K562 (cell line): ENCODE measurements around the gene EYA4. TPM values are rescaled to one million over a fixed set of nuclear protein-coding genes. Genes with fewer than 3 reads are reported as not detected.
A peak's percentile ranks its signal among the peaks of the same experiment; 100 is the strongest.

Experiments used
- ATAC-seq: fragments of 200-7000 bp; cut with Tn5 transposase; 3 replicates; pipeline ENCODE4 v1.9.1; 2020; ENCODE audit warnings: moderate library complexity
- Bru-seq: library from RNA; stranded (reverse); fragments of 400-500 nt; gene quantifications from one replicate; lab custom pipeline; 2021; lab: Mats Ljungman, UMichigan
- BruChase-seq, 2 experiments: library from RNA; stranded (reverse); fragments of 400-500 nt; gene quantifications; one replicate each; lab custom pipeline; 2021; lab: Mats Ljungman, UMichigan
- BruUV-seq: library from RNA; stranded (reverse); fragments of 400-500 nt; replicated peaks from 2 replicates; lab custom pipeline; 2021; lab: Mats Ljungman, UMichigan
- CTCF ChIA-PET: fragments of 300-600 bp; formaldehyde crosslinking; extraction: SDS; loops from one replicate; lab custom pipeline; 2021; ENCODE audit warnings: low intra/inter-chr PET ratio; lab: Yijun Ruan, JAX
- POLR2A ChIA-PET: fragments of 300-600, 350-650 bp; sonication (Branson Sonifier 250); formaldehyde crosslinking; extraction: SDS; loops from one replicate; lab custom pipeline; 2021; ENCODE audit warnings: antibody characterized with exemption, inconsistent platforms; lab: Yijun Ruan, JAX
- DNase-seq, 4 experiments: peaks; one replicate each; pipeline versions ENCODE4 v3.0.0 to v3.0.0-alpha.2; 2011 to 2018; ENCODE audit warnings: low spot score in 3 of 4, mixed read lengths in 3 of 4; ENCODE audit errors: extremely low read depth in 1 of 4
- FAIRE-seq: peaks from 2 replicates; lab custom pipeline; 2011; peaks lifted over from hg19 to GRCh38; lab: Jason Lieb, UNC
- H2AFZ ChIP-seq: 2 replicates; pipeline ENCODE4 v1.6.0; 2011; ENCODE audit warnings: low read depth, low read length, control low read depth, inconsistent platforms
- H3K27ac ChIP-seq: fragments of 200-600 bp; 3 replicates; pipeline ENCODE4 v1.8.0; 2011; ENCODE audit warnings: low read depth, mild to moderate bottlenecking, control low read depth, inconsistent platforms, low read length, moderate library complexity, mixed read lengths; ENCODE audit errors: extremely low read depth
- H3K27me3 ChIP-seq, 2 experiments: fragments of 300-600 bp in 1 of 2; 2 replicates in 1 of 2; 3 replicates in 1 of 2; pipeline versions ENCODE4 v1.6.0 to v1.8.0; 2011; ENCODE audit warnings: inconsistent platforms in 2 of 2, low read length in 2 of 2, mild to moderate bottlenecking in 1 of 2, mixed read lengths in 1 of 2, moderate library complexity in 1 of 2; ENCODE audit not compliant: control insufficient read depth in 2 of 2, insufficient read depth in 2 of 2
- H3K36me3 ChIP-seq: fragments of 300-600 bp; 3 replicates; pipeline ENCODE4 v1.8.0; 2011; ENCODE audit warnings: mild to moderate bottlenecking, low read length, inconsistent platforms; ENCODE audit not compliant: control insufficient read depth, insufficient read depth
- H3K4me1 ChIP-seq, 2 experiments: fragments of 200-600 bp in 1 of 2; replicated peaks in 1 of 2; 2 replicates in 1 of 2; 3 replicates in 1 of 2; pipeline versions ENCODE4 v1.5.1 to v1.8.0; 2011; ENCODE audit warnings: inconsistent platforms in 2 of 2, low read length in 2 of 2, mild to moderate bottlenecking in 1 of 2, mixed read lengths in 1 of 2, moderate library complexity in 1 of 2; ENCODE audit not compliant: control insufficient read depth in 2 of 2, insufficient read depth in 2 of 2
- H3K4me2 ChIP-seq: 2 replicates; pipeline ENCODE4 v1.6.1; 2011; ENCODE audit warnings: low read length, control low read depth, inconsistent platforms, mixed read lengths; ENCODE audit not compliant: insufficient read depth
- H3K4me3 ChIP-seq: fragments of 200-600 bp; sonication (generic), shearing (Covaris generic); 2 replicates; pipeline ENCODE4 v1.5.1; 2016; ENCODE audit warnings: control low read depth, inconsistent platforms
- H3K79me2 ChIP-seq: fragments of 200-600 bp; 3 replicates; pipeline ENCODE4 v1.8.0; 2011; ENCODE audit warnings: low read length, inconsistent platforms; ENCODE audit not compliant: control insufficient read depth, insufficient read depth
- H3K9ac ChIP-seq, 2 experiments: 2 replicates each; pipeline versions ENCODE4 v1.6.0 to v1.6.1; 2011; ENCODE audit warnings: low read depth in 2 of 2, low read length in 2 of 2, control low read depth in 1 of 2, inconsistent platforms in 1 of 2, mild to moderate bottlenecking in 1 of 2, mixed read lengths in 1 of 2; ENCODE audit not compliant: insufficient read depth in 1 of 2
- H3K9me1 ChIP-seq: one replicate; pipeline ENCODE4 v1.6.0; 2011; ENCODE audit warnings: inconsistent platforms, mild to moderate bottlenecking, low read length, moderate library complexity; ENCODE audit not compliant: control insufficient read depth, insufficient read depth
- H3K9me3 ChIP-seq: replicated peaks from 2 replicates; pipeline ENCODE4 v1.5.1; 2011; ENCODE audit warnings: low read depth, low read length, inconsistent platforms; ENCODE audit not compliant: control insufficient read depth, insufficient read depth
- H4K20me1 ChIP-seq: replicated peaks from 2 replicates; pipeline ENCODE4 v1.6.1; 2011; ENCODE audit warnings: low read length, inconsistent platforms, mixed read lengths; ENCODE audit not compliant: control insufficient read depth, insufficient read depth
- ARID1B ChIP-seq: fragments of 450-650 bp; IDR thresholded peaks from 2 replicates; pipeline ENCODE4 v1.6.1; 2016; ENCODE audit warnings: antibody characterized with exemption, mild to moderate bottlenecking, inconsistent platforms
- DMBX1 ChIP-seq: fragments of 250-450 bp; sonication (Bioruptor Pico); IDR thresholded peaks from 2 replicates; pipeline ENCODE4 v1.8.0; 2022; ENCODE audit warnings: inconsistent platforms, mild to moderate bottlenecking, moderate library complexity, borderline replicate concordance
- GTF2F1 ChIP-seq: IDR thresholded peaks from 2 replicates; pipeline ENCODE4 v1.6.1; 2011; ENCODE audit warnings: low read depth, low read length, improper control_type of control experiment
- GTF3C2 ChIP-seq: IDR thresholded peaks from 3 replicates; pipeline ENCODE4 v1.6.1; 2011; ENCODE audit warnings: borderline replicate concordance, mild to moderate bottlenecking, moderate library complexity; ENCODE audit not compliant: insufficient read length; ENCODE audit errors: extremely low read depth
- SMARCC2 ChIP-seq: fragments of 450-650 bp; IDR thresholded peaks from 2 replicates; pipeline ENCODE4 v1.6.1; 2017; ENCODE audit warnings: antibody characterized with exemption, moderate library complexity, mild to moderate bottlenecking, low read depth
- SOX6 ChIP-seq: fragments of 450-650 bp; IDR thresholded peaks from 2 replicates; pipeline ENCODE4 v1.6.1; 2014; ENCODE audit warnings: mild to moderate bottlenecking
- ZNF431 ChIP-seq: sonication (generic); formaldehyde crosslinking; IDR thresholded peaks from 2 replicates; pipeline ENCODE4 v1.8.0; 2022; ENCODE audit warnings: mild to moderate bottlenecking, missing genetic modification reagents
- ZNF668 ChIP-seq: fragments of 250-450 bp; sonication (Bioruptor Pico); IDR thresholded peaks from 2 replicates; pipeline ENCODE4 v1.8.0; 2022; ENCODE audit warnings: mild to moderate bottlenecking, inconsistent platforms
- whole genome bisulfite sequencing: fragments of 100-300 bp; shearing (Covaris generic); methylation state at CpG from one replicate; pipeline ENCODE4 v1.1.6; 2016; ENCODE audit warnings: low coverage, mixed read lengths; ENCODE audit not compliant: insufficient coverage; ENCODE audit errors: missing lambda C conversion rate; 5-methylcytosine and 5-hydroxymethylcytosine counted together
- in situ Hi-C: fragments of 300-500 bp; cut with MboI; formaldehyde crosslinking; loops from 4 replicates; pipeline ENCODE4 v1.15.0; 2018; ENCODE audit warnings: inconsistent platforms, mixed read lengths
- intact Hi-C: fragments of 100-400 bp; cut with micrococcal nuclease; formaldehyde crosslinking; loops from 2 replicates; pipeline ENCODE4 v1.14.2; 2022
- long read RNA-seq, 3 experiments: library from polyadenylated mRNA in 2 of 3; library from RNA in 1 of 3; unstranded in 2 of 3; stranded (forward) in 1 of 3; transcript quantifications; one replicate each; pipeline ENCODE4 v2.0.0, GENCODE V29; 2019 to 2022
- polyA minus RNA-seq, 3 experiments: library from RNA; depleted of rRNA, polyadenylated mRNA; stranded (reverse); fragments of >200 nt; gene quantifications; 2 replicates each; pipeline ENCODE4 v1.2.3, GENCODE V29; 2011
- polyA plus RNA-seq, 8 experiments: library from polyadenylated mRNA; depleted of rRNA in 4 of 8; stranded (reverse) in 5 of 8; unstranded in 3 of 8; fragments of >200 nt; fragmentation: Nextera tagmentation in 2 of 8; fragmentation: Illumina TruSeq in 1 of 8; extraction: Ambion mirVana in 2 of 8; extraction: Trizol in 1 of 8; gene quantifications; 2 replicates each; pipeline versions ENCODE4 v1.2.1 to v1.2.3, GENCODE V29; 2011 to 2014; ENCODE audit warnings: inconsistent platforms in 1 of 8, missing spikeins in 1 of 8
- total RNA-seq, 7 experiments: library from RNA; depleted of rRNA in 6 of 7; stranded (reverse); fragments of >200 nt in 6 of 7; fragmentation: Illumina TruSeq in 2 of 7; extraction: Trizol in 2 of 7; gene quantifications; 2 replicates each; pipeline versions ENCODE4 v1.2.1 to v1.2.3, GENCODE V29; 2011 to 2021; ENCODE audit warnings: low replicate concordance in 1 of 7

Gene EYA4
- not detected in 2 replicates for total RNA-seq (2011; cell fraction: chromatin; rRNA removed; ENCODE audit: low replicate concordance)
- total RNA-seq (2011; cell fraction: nucleolus; rRNA removed) = 0.26 TPM in 1 of 2 replicates, not detected in the other
- total RNA-seq (2011; cell fraction: nucleoplasm; rRNA removed) = not detected in 2 replicates
- total RNA-seq (2014; rRNA removed) = 0.08 TPM in 1 of 2 replicates, not detected in the other
- not detected in 2 replicates for total RNA-seq (2014; rRNA removed; fragmentation: Illumina TruSeq; extraction: Trizol)
- total RNA-seq (2015; rRNA removed; fragmentation: Illumina TruSeq; extraction: Trizol) = 0.04 TPM in 1 of 2 replicates, not detected in the other
- not detected in 2 replicates for total RNA-seq (2021)
- polyA plus RNA-seq (2011; rRNA removed) = 0.03 TPM in 1 of 2 replicates, not detected in the other
- polyA plus RNA-seq (2011; cell fraction: cytosol; rRNA removed) = not detected in 2 replicates
- 0.13 TPM in 1 of 2 replicates, not detected in the other for polyA plus RNA-seq (2011; cell fraction: nucleus; rRNA removed)
- 0.01 and 0.07 TPM in 2 replicates for polyA plus RNA-seq (2012)
- not detected in 2 replicates for polyA plus RNA-seq (2014; fragmentation: Illumina TruSeq; extraction: Trizol)
- not detected for polyA plus RNA-seq (2014; fragmentation: Nextera tagmentation; extraction: Ambion mirVana)
- polyA plus RNA-seq (2014; rRNA removed) = not detected in 2 replicates
- not detected in 2 replicates for polyA minus RNA-seq (2011; rRNA and poly(A)+ RNA removed)
- 2.0 TPM in 1 of 2 replicates, not detected in the other for polyA minus RNA-seq (2011; cell fraction: cytosol; rRNA and poly(A)+ RNA removed)
- 0.11 and 0.40 TPM in 2 replicates for polyA minus RNA-seq (2011; cell fraction: nucleus; rRNA and poly(A)+ RNA removed)
- Bru-seq, nascent RNA = percentile 4 among the genes with signal in this experiment
- BruChase-seq, experiment 1, labeled RNA remaining after a 2-hour chase = percentile 7 among the genes with signal in this experiment
- percentile 8 among the genes with signal in this experiment for BruChase-seq, experiment 2, labeled RNA remaining after a 6-hour chase
- long read RNA-seq, experiment 1 = 0 reads
- long read RNA-seq, experiment 2 = 0 reads
- long read RNA-seq, experiment 3 = 0 reads

GRCh38 chr6:133241086-133241900 is at the start of gene EYA4:
TSS of gene EYA4 (plus strand) at chr6:133241357. CDS start at chr6:133274781, 33,424 bp downstream.
- Histone ChIP-seq H3K9me3 (no peaks in the 10 kb centered on the region), H3K9me1 (no peaks in the 10 kb centered on the region), H3K4me2 (no peak within 1 kb of the TSS), H3K36me3 (no peaks in the 10 kb centered on the region), H3K4me1 (no peaks in the 10 kb centered on the region; a peak in 1 of 5 replicates), H3K79me2 (no peaks in the 10 kb centered on the region), H3K9ac (no peak within 1 kb of the TSS), H4K20me1 (no peaks in the 10 kb centered on the region), H2AFZ (no peak within 1 kb of the TSS), H3K4me3 (no peak within 1 kb of the TSS), H3K27me3 (no peaks in the 10 kb centered on the region; a peak in 1 of 5 replicates), H3K27ac (no peak within 1 kb of the TSS)
- TF ChIP-seq ZNF668 (CRISPR knock-in tag) (no peak), ZNF431 (CRISPR knock-in tag) (no peak), SOX6 (no peak), SMARCC2 (no peak), ARID1B (no peak), GTF2F1 (no peak), GTF3C2 (no peak), DMBX1 (no peak)
- ChIA-PET POLR2A (no interaction called here), CTCF (no interaction called here)
- 18% methylated on average over 29 of the region's 84 CpGs for WGBS
- DNase-seq = no peak
- in situ Hi-C loops = no loop called here
- ATAC-seq = no peak
- no TSS peak for BruUV-seq
- FAIRE-seq = no peak
- intact Hi-C loops = no loop called here
